ENCODE data around the gene TEX14.

Gene TEX14

GRCh38 chr17:58691701-58692238, at the start of gene TEX14:
TSS of gene TEX14 (minus strand) at chr17:58692045. CDS start at chr17:58652001, 40,044 bp downstream.
- DNase-seq (ENCODE audit: insufficient read length, low spot score) (no peak), FAIRE-seq (no peak)

- peak; percentile 93 for FAIRE-seq
- DNase-seq (ENCODE audit: insufficient read length, low spot score) = no peak
Observed at GRCh38 chr17:58741121-58741625, 49.3 kb upstream of the TEX14 start.

- no peak for FAIRE-seq
- no peak for DNase-seq (ENCODE audit: insufficient read length, low spot score)
Observed at GRCh38 chr17:58734811-58735210, 43.0 kb upstream of the TEX14 start.

GRCh38 chr17:58734040-58734439, 42.2 kb upstream of the TEX14 start:
- FAIRE-seq (no peak), DNase-seq (ENCODE audit: insufficient read length, low spot score) (no peak)

GRCh38 chr17:58730937-58731336, 39.1 kb upstream of the TEX14 start:
- no peak for DNase-seq (ENCODE audit: insufficient read length, low spot score)
- peak; percentile 26 for FAIRE-seq

- peak; percentile 72 for FAIRE-seq
- DNase-seq (ENCODE audit: insufficient read length, low spot score) = no peak
Observed at GRCh38 chr17:58728798-58729197, 37.0 kb upstream of the TEX14 start.

- no peak for DNase-seq (ENCODE audit: insufficient read length, low spot score)
- FAIRE-seq = no peak
Observed at GRCh38 chr17:58722696-58723095, 30.9 kb upstream of the TEX14 start.

- FAIRE-seq (no peak), DNase-seq (ENCODE audit: insufficient read length, low spot score) (no peak)
Observed at GRCh38 chr17:58722274-58722673, 30.4 kb upstream of the TEX14 start.

GRCh38 chr17:58710948-58711552, 19.2 kb upstream of the TEX14 start:
- DNase-seq (ENCODE audit: insufficient read length, low spot score) (peak; percentile 61), FAIRE-seq (no peak)

GRCh38 chr17:58706351-58707140, 14.7 kb upstream of the TEX14 start:
- DNase-seq (ENCODE audit: insufficient read length, low spot score) (no peak), FAIRE-seq (no peak)

- no peak for DNase-seq (ENCODE audit: insufficient read length, low spot score)
- no peak for FAIRE-seq
Observed at GRCh38 chr17:58703916-58704286, 12.1 kb upstream of the TEX14 start.

GRCh38 chr17:58703137-58703915, 11.5 kb upstream of the TEX14 start:
- no peak for FAIRE-seq
- DNase-seq (ENCODE audit: insufficient read length, low spot score) = peak; percentile 61

GRCh38 chr17:58702708-58703107, 10.9 kb upstream of the TEX14 start:
- no peak for DNase-seq (ENCODE audit: insufficient read length, low spot score)
- FAIRE-seq = no peak

GRCh38 chr17:58702045-58702476, 10.2 kb upstream of the TEX14 start:
- DNase-seq (ENCODE audit: insufficient read length, low spot score) (no peak), FAIRE-seq (no peak)

GRCh38 chr17:58699771-58700170, 7.9 kb upstream of the TEX14 start:
- no peak for FAIRE-seq
- no peak for DNase-seq (ENCODE audit: insufficient read length, low spot score)

- no peak for DNase-seq (ENCODE audit: insufficient read length, low spot score)
- FAIRE-seq = no peak
Observed at GRCh38 chr17:58694826-58695225, 3.0 kb upstream of the TEX14 start.

- no peak for DNase-seq (ENCODE audit: insufficient read length, low spot score)
- no peak for FAIRE-seq
Observed at GRCh38 chr17:58694302-58694701, 2.5 kb upstream of the TEX14 start.

- DNase-seq (ENCODE audit: insufficient read length, low spot score) = no peak
- FAIRE-seq = no peak
Observed at GRCh38 chr17:58693751-58694150, 1.9 kb upstream of the TEX14 start.

- FAIRE-seq (peak; percentile 9), DNase-seq (ENCODE audit: insufficient read length, low spot score) (no peak)
Observed at GRCh38 chr17:58693208-58693607, 1.4 kb upstream of the TEX14 start.

- FAIRE-seq = peak; percentile 78
- DNase-seq (ENCODE audit: insufficient read length, low spot score) = peak; percentile 93
Observed at GRCh38 chr17:58692239-58693055, 602 bp upstream of the TEX14 start, which contains the start of gene RAD51C. TSS of gene RAD51C (plus strand) at chr17:58692602. CDS start at chr17:58692644, 42 bp downstream.

Measured in HTR-8/SVneo (cell line).